Measurements from ENCODE around the gene PLA2G4A. TPM values are rescaled to one million over a fixed set of nuclear protein-coding genes. Genes with fewer than 3 reads are reported as not detected.
A peak's percentile ranks its signal among the peaks of the same experiment; 100 is the strongest.

PLA2G4A gene
- total and polyA plus RNA-seq, 2 experiments from 2014 or later = 1.1 to 3.8 TPM

DNA sequence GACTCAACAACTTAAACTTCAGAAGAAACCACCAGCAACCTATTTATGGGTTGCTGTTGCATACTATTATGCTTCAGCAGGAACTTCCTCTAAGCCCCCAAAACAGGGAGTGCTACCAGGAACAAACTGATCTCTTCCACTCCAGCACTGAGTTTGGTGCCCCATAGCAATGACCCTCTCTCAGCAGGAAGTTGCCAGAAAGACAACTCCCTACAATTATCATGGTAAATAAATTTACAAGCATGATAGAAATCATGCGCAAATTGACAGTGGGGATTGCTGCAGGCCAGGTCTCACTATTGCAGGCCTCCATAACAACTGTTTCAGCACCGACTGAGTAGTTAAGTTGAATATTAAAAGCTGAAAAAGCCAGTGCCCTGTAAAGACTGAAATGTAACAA, 180.6 kb downstream of the PLA2G4A start:
- H3K36me3 Mint-ChIP-seq (ENCODE audit: low read depth) = peaks cover 36% of the 10 kb centered on the region
- peak; percentile 29; the same call in 2 of the 3 replicates for ATAC-seq
- H3K27ac Mint-ChIP-seq = no peak overlapping the region

More for the DNA sequence above, 180.6 kb downstream of the PLA2G4A start:
- Histone ChIP-seq H3K4me1 (ENCODE audit: insufficient read depth) (peaks cover 28% of the 10 kb centered on the region), H3F3A (replicated peaks; ENCODE audit: low read depth) (no peaks in the 10 kb centered on the region; the same call in 1 of the 2 replicates), H3K36me3 (ENCODE audit: insufficient read depth) (peaks cover 7% of the 10 kb centered on the region), H3K4me3 (0 out of 2 replicates have a peak overlapping the region, but pooled peaks have one; percentile 28), H4K20me1 (replicated peaks; ENCODE audit: insufficient read depth) (no peaks in the 10 kb centered on the region), H2AFZ (no peak overlapping the region), H3K79me2 (replicated peaks; ENCODE audit: insufficient read depth) (no peaks in the 10 kb centered on the region), H3K4me2 (peak overlapping the region; percentile 46), H3K27ac (ENCODE audit: low read depth) (peak overlapping the region; percentile 88), H3K27me3 (ENCODE audit: insufficient read depth) (no peaks in the 10 kb centered on the region), H3K9me2 (ENCODE audit: insufficient read depth) (no peaks in the 10 kb centered on the region)
- TF ChIP-seq, protein P1, sequence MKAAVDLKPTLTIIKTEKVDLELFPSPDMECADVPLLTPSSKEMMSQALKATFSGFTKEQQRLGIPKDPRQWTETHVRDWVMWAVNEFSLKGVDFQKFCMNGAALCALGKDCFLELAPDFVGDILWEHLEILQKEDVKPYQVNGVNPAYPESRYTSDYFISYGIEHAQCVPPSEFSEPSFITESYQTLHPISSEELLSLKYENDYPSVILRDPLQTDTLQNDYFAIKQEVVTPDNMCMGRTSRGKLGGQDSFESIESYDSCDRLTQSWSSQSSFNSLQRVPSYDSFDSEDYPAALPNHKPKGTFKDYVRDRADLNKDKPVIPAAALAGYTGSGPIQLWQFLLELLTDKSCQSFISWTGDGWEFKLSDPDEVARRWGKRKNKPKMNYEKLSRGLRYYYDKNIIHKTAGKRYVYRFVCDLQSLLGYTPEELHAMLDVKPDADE (IDR thresholded peaks at IDR 0.05) = peak; percentile 24; the same call in 1 of the 2 replicates
- peak; percentile 13; the same call in 1 of the 2 replicates for TF ChIP-seq NANOG (IDR thresholded peaks at IDR 0.05; ENCODE audit: borderline replicate concordance)
- TF ChIP-seq, protein P2, sequence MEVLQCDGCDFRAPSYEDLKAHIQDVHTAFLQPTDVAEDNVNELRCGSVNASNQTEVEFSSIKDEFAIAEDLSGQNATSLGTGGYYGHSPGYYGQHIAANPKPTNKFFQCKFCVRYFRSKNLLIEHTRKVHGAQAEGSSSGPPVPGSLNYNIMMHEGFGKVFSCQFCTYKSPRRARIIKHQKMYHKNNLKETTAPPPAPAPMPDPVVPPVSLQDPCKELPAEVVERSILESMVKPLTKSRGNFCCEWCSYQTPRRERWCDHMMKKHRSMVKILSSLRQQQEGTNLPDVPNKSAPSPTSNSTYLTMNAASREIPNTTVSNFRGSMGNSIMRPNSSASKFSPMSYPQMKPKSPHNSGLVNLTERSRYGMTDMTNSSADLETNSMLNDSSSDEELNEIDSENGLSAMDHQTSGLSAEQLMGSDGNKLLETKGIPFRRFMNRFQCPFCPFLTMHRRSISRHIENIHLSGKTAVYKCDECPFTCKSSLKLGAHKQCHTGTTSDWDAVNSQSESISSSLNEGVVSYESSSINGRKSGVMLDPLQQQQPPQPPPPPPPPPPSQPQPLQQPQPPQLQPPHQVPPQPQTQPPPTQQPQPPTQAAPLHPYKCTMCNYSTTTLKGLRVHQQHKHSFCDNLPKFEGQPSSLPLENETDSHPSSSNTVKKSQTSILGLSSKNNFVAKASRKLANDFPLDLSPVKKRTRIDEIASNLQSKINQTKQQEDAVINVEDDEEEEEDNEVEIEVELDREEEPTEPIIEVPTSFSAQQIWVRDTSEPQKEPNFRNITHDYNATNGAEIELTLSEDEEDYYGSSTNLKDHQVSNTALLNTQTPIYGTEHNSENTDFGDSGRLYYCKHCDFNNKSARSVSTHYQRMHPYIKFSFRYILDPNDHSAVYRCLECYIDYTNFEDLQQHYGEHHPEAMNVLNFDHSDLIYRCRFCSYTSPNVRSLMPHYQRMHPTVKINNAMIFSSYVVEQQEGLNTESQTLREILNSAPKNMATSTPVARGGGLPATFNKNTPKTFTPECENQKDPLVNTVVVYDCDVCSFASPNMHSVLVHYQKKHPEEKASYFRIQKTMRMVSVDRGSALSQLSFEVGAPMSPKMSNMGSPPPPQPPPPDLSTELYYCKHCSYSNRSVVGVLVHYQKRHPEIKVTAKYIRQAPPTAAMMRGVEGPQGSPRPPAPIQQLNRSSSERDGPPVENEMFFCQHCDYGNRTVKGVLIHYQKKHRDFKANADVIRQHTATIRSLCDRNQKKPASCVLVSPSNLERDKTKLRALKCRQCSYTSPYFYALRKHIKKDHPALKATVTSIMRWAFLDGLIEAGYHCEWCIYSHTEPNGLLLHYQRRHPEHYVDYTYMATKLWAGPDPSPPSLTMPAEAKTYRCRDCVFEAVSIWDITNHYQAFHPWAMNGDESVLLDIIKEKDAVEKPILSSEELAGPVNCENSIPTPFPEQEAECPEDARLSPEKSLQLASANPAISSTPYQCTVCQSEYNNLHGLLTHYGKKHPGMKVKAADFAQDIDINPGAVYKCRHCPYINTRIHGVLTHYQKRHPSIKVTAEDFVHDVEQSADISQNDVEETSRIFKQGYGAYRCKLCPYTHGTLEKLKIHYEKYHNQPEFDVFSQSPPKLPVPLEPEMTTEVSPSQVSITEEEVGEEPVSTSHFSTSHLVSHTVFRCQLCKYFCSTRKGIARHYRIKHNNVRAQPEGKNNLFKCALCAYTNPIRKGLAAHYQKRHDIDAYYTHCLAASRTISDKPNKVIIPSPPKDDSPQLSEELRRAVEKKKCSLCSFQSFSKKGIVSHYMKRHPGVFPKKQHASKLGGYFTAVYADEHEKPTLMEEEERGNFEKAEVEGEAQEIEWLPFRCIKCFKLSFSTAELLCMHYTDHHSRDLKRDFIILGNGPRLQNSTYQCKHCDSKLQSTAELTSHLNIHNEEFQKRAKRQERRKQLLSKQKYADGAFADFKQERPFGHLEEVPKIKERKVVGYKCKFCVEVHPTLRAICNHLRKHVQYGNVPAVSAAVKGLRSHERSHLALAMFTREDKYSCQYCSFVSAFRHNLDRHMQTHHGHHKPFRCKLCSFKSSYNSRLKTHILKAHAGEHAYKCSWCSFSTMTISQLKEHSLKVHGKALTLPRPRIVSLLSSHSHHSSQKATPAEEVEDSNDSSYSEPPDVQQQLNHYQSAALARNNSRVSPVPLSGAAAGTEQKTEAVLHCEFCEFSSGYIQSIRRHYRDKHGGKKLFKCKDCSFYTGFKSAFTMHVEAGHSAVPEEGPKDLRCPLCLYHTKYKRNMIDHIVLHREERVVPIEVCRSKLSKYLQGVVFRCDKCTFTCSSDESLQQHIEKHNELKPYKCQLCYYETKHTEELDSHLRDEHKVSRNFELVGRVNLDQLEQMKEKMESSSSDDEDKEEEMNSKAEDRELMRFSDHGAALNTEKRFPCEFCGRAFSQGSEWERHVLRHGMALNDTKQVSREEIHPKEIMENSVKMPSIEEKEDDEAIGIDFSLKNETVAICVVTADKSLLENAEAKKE (CRISPR knock-in tag; IDR thresholded peaks at IDR 0.05) = no peak
- Mint-ChIP-seq H3K4me1 (peaks cover 17% of the 10 kb centered on the region), H3K9me3 (peaks cover 37% of the 10 kb centered on the region), H3K27me3 (ENCODE audit: insufficient read depth, low read depth, poor library complexity) (peaks cover 3% of the 10 kb centered on the region), H3K4me3 (no peak overlapping the region)
- DNase-seq (ENCODE audit: low spot score) = peak; percentile 21
